Ovary (tissue), 3 donors: ENCODE results near the gene ADD2.

Experiments
- CTCF ChIP-seq, 3 donors: fragments of 450-650 bp in 2 of 3; fragments of 200-600 bp in 1 of 3; IDR thresholded peaks; one replicate each; pipeline versions ENCODE4 v1.5.1 to v1.8.0; 2016 to 2022; ENCODE audit warnings: antibody characterized with exemption in 3 of 3, mild to moderate bottlenecking in 1 of 3
- POLR2A ChIP-seq: fragments of 450-650 bp; IDR thresholded peaks from one replicate; pipeline ENCODE4 v1.6.1; 2017; ENCODE audit warnings: antibody characterized with exemption, mild to moderate bottlenecking, moderate library complexity
- donor health status: DM: no; HTN: no; CAD: no.

- TF ChIP-seq CTCF (IDR thresholded peaks at IDR 0.05) (no peak), POLR2A (no peak)
These were observed 137.2 kb downstream of the ADD2 start for GRCh38 chr2:70630761-70631160.
